ENCODE results near the gene METTL1.

Gene METTL1

DNA sequence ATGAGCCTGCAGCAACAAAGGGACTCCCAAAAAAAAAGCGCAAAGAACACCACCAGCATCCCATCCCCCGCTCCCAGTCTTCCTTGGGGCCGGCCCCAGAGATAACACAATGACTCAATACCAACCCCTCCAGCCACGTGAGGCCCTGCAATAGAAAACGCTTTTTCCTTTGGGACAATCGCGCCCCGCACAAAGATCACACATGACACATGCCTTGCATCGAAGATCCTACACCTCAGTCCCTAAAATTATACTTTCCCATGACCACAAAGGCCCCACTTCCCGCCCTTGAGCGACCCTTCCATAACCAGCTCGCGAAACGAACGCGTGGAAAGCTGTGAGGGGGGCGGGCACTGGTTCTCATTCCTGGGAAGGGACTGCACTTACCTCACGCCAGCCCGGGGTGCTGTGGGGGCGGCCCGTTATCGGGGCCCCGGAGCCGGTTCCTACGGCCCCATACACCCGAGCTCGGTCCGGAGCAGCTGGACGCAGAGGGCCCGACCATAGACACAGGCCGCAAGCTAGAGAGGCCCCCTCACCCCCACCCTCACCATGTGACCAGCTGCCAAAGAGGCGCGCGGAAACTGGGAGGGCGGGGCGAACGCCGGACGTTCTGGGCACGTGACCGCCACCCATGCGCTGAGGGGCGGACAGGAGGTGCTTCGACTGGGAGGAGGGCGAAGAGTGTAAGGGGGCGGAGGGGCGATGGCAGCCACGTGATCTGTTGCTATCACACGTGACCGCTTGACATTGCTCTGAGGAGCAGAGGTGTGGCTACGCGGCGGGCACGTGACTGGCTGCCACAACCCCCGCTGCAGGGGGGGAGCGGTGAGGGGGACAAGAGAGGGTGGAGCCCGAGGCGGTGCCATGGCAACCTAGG, 19.9 kb downstream of the METTL1 start, which contains the start of gene CDK4:
Gene CDK4, minus strand, starts transcription at position 523 of the 880 bp plus-strand sequence. CDS start 593 bp downstream, outside the sequence.
- peak; percentile 98 for DNase-seq

DNA sequence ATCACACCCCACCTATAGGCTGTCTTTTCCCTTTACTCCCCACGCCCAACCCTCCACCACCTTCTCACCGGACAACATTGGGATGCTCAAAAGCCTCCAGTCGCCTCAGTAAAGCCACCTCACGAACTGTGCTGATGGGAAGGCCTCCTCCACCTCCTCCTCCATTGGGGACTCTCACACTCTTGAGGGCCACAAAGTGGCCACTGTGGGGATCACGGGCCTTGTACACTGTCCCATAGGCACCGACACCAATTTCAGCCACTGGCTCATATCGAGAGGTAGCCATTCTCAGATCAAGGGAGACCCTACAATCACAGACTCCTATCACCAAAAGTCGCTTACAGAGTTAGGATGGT, 20.5 kb downstream of the METTL1 start:
- DNase-seq: no peak

DNA sequence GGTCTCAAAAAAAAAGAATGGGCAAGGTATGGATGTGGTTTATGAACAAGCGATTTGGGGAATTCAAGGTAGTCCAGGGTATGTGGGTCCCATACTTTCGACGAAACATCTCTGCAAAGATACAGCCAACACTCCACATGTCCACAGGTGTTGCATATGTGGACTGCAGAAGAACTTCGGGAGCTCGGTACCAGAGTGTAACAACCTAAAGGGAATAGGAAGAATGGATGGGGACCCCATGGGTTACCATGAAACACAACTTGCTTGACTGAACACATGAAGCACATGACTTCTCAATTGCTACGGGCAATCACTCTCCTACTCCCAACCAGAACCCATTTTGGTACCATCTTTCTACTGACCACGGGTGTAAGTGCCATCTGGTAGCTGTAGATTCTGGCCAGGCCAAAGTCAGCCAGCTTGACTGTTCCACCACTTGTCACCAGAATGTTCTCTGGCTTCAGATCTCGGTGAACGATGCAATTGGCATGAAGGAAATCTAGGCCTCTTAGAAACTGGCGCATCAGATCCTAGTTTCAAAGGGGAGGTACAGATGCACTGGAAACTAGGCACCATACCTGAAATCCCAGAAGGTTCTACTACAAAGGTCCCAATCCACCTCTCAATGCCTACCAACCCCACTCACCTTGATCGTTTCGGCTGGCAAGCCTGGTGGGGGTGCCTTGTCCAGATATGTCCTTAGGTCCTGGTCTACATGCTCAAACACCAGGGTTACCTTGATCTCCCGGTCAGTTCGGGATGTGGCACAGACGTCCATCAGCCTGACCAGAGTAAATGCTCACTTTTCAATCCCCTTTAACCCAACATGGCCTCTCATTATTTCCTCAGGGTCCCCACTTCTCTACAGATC, 21.1 kb downstream of the METTL1 start:
- DNase-seq: no peak

DNA sequence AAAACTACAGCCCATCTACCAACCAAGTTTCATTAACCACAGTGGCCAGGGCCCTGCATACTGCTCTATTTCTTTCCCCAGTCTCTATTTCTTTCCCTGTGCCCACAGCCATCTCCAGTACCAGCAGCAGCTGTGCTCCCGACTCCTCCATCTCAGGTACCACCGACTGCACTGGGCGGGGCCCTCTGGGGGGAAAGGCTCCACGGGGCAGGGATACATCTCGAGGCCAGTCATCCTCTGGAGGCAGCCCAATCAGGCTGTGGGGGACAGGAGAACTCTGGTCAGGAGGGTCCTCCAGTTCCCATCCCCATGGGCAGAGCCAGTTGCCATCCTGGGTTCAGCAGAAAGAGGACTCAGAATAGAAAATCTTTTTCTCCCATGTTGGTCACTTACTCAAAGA, 22.8 kb downstream of the METTL1 start:
- no peak for DNase-seq

DNA sequence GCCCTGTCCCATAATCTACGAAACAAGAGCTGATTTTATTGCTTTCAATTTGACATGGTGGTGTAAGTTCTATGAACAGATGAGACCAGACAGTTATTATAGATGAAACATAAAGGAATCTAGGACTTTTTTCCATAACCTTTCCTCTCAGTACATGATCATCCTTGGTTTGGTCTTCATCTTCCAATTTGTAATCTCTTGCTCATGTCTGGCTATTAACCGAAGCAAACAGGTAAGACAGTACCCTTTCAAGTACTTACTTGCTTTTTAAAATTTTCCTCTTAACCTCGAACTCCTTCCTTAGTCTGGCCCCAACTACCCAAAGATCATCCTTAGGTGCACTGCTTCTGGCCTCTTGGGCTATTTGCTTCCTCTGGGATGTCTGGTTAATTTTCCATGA, 25.9 kb downstream of the METTL1 start:
- no peak for DNase-seq

DNA sequence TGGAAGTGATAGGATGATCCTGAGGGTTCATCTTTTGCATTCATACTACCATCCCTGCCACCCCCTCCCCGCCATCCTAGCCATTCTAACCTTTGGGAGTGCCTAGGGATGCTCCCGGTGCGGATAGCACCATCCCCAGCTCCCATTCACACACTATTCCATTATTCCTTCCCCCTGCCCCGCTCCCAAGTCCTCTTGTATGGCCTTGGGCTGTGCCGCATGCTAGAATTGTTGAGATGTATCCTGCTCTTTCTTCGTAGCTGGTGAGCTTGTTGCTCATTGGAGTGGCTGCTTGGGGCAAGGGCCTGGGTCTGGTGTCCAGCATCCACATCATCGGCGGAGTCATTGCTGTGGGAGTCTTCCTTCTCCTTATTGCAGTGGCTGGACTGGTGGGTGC, 26.4 kb downstream of the METTL1 start:
- no peak for DNase-seq

DNA sequence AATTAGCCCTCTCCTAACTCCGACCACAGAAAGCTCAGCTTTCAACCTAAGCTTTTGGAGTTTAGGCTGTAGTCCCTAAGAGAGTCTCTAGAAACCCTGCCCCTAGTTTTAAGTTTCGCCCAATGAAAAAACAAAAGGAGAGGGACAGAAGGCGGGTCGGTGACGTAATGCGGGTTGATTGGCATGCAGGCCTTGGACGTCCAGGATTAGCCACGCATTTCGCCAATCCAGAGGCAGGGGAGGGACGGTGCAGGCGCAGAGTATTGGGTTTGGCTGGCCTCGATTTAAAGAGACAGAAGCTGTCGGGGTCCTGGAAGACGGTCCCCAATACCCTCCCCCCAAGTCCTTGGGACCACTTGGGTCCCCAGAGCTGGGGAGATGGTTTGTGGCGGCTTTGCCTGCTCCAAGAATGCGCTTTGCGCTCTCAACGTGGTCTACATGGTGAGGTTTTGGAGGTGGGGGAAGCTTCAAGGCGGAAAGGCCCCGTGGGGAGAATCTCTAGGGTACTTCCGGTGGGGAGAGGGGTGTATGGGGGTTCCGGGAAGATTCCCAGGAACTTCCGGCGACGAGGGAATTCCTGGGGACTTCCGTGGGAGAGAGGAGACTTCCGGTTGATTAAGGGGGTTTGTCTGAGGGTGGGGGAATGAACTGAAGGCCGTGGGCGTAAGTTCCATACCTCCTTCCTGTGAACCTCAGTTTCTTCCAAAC, 27.0 kb downstream of the METTL1 start, which contains the start of gene TSPAN31:
Gene TSPAN31, plus strand, starts transcription at position 263 of the 708 bp plus-strand sequence. Its CDS starts 116 bp downstream, at position 379.
- peak; percentile 89 for DNase-seq

DNA sequence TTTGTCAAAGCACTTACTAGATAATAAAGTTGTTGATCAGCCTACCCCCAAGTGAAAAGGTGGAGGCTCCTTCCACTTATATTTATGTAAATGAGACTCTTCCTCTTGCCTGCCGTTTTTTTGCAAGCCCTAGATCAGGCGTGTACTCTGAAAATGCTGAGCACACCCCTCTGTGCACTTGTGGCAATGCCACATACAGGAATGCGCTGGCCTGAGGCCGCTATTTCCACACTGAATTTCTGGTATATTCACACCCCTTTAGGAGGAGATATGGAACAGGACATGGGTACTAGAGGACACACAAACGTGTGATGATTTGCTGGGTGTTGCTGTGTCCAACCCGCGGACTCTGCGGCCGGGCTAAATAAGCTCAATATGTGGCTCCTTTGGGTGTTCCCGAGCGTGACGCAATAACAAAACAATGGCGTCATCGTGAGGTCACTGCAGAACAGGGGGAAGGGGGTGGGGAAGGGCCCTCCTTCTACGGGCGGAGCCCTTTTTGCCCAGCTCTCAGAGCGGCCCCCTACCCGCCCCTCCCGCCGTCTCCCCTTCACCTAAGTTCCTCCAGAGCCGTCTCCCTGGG, 27.6 kb downstream of the METTL1 start:
- no peak for DNase-seq

DNA sequence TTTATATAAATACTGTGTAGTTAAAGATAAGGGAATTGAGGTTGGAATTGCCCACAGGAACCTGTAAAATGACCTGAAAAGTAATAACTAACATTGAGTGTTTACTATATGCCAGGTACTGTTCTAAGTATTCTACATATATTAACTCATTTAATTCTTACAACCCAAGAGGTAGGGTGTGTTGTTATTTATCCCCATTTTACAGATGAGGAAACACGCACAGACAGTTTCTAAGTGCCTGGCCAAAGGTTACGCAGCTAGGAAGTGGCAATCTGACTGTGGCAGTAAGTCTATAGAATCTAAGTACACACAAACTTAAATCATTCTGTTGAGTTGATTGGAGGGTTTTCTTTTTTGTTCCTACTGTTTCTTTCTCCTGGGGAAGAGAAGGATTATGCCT, 28.1 kb downstream of the METTL1 start:
- DNase-seq: no peak

DNA sequence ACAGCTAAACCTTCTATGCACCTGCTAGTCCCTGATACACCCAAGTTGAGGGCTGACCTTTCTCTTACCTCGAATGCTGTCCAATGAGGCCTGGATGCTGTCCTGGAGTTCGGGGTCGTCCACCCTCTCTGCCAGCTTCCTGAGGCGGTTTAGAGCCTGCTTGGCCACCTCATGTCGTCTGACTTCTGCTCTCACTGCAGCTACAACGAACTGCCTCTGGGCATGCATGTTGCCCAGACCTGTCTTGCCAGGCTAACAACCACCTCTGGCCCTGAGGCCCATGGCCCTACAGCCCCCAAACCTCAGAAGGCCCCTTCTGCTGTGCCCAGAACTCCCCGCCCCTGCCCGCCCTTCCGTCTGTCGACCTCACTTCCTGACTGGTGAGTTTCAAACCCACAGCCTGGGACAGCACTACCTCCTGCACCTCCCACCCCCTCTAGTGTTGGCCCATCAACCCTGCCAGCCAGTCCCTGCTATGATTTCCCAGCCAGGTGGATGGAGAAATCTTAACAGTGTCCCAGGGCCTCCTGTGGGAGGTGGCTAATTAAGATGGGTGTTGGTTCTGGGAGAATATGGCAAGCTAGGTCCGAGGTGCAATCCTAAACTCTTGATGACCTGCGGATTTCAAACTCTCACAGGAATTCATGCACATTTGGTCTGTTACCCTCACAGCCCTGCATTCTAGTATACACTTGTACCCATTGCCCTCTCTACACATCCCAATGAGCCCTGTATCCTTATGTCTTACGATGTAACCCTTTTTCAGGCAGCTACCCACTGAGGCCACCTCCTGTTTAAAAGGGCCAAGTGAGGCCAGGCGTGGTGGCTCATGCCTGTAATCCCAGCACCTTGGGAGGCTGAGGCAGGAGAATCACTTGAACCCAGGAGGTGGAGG, 29.8 kb downstream of the METTL1 start:
- DNase-seq: no peak

DNA sequence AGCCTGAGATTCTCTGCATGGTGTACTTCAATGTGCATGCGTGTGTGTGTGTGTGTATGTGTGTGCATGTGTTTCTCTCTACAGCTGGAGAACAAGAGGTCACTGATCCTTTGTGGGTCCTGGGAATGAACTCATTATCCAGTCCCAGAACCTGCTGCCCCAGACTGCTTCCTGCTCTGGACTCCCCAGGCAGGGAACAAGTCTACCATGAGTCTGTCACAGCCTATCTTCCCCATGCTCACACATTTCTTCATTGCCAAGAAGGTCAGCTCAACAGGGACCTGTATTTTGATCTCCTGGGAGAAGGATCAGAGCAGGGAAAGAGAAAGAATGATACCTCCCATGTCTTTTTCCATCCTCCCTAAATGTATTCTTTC, 30.5 kb downstream of the METTL1 start:
- DNase-seq: no peak

DNA sequence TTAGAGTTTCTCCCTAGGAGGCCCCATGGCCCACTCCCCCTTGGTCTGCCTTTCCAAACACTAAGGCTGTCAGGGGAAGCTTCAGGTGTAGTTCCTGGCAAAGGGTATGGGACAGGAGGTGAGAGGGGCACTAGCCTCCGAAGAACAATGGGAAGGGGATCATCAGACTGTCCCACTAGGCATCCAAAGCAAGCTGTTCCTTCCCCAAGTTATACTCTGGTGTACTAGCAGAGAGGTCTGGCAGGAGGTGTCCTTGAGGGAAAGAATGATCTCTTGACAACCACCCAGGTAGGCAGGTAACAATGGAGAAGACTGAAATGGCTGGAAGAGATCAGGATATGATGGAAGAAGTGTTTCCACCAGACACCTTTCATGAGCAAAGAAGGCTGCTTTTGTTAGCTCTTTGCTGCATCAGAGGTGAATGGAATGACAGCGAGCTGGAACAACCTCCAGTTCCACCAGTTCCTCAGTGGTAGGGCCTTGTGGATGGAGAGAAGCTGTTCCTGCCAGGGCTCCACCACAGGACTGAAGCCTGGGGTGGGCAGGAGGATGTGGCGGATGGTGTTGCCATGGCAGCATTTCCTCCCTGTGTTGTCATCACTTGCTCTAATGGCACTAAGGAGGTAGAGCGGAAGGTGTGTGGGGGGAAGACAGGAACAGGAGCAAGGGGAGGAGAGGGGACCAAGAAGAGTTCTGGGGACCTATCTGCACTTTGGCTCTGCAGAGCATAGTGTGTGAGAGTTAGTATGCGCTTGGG, 31.1 kb downstream of the METTL1 start:
- no peak for DNase-seq

DNA sequence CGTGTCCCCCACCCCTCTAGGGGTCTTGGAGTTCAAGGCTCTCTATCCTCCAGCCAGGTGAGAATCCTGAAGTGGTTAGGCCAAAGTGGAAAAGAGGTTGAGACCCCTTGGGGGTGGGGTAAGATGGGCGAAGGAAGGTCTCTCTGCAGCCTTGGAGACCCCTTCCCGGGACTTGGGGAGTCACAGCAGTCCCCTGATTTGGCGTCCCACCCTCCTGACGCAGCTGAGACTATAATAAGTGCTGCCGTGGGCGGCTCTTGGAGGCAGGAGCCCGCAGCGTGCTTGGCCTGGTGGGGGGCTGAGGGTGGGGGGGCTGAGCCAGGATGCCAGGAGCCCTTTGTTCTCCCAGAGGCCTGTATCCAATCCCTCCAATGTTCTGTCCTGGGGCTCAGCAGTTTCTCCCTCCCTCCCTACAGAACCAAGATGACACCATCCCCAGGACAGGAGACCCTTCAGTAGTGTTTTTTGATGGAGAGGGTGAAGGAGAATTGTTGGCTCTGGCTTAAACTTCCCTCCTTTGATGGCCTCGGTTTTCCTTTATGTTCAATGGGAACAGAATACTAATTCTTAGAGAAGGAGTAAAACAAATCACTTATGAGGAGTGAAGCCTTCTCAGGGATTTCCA, 31.9 kb downstream of the METTL1 start:
- DNase-seq: no peak

DNA sequence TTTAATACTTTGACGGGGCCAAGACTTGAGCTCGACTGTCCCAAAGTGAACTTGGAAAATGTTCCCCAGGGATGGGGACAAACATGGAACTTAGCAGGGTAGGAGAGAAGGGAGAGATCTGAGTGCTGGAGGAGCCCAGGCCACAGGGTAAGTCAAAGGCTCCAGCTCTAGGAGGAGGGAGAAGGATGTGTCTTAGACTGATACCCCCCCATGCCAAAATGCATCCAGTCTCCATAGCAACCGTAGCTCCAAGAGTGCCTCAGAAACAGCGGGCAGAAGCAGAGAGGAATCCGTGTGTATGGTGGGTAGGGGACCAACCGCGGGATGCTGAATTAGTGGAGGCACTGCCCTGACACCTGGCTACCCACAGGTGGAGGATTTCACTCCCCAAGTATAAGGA, 32.5 kb downstream of the METTL1 start:
- DNase-seq: no peak

DNA sequence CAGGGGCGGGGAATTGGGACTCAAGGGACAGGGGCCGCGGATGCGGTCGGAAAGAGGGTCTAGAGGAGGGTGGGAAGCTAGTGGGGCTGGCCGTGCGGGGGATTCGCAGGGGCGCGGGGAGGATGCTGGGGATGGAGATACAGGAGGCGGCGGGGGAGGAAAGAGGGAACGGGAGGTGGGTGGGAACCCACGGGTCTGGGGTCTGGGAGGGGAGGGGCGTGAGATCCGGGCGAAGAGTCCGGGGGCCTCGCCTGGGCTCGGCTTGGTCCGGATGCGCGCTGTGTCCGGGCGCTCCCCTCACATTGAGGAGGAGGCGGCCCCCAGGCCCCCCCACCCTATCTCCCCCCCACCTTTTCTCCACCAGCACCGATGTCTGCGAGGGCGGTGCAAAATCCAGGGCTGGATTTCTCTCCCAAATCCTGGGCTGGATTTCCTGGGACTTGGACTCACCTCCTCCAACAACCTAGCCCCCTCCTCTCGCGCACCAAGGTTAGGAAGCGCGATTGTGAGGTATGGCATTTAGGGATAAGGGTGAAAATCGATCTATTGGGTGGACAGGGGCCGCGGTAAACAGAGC, 33.2 kb downstream of the METTL1 start, which contains the start of gene AGAP2:
Gene AGAP2, minus strand, starts transcription at position 82 of the 577 bp plus-strand sequence. CDS start 496 bp downstream, outside the sequence.
- DNase-seq: peak; percentile 35

DNA sequence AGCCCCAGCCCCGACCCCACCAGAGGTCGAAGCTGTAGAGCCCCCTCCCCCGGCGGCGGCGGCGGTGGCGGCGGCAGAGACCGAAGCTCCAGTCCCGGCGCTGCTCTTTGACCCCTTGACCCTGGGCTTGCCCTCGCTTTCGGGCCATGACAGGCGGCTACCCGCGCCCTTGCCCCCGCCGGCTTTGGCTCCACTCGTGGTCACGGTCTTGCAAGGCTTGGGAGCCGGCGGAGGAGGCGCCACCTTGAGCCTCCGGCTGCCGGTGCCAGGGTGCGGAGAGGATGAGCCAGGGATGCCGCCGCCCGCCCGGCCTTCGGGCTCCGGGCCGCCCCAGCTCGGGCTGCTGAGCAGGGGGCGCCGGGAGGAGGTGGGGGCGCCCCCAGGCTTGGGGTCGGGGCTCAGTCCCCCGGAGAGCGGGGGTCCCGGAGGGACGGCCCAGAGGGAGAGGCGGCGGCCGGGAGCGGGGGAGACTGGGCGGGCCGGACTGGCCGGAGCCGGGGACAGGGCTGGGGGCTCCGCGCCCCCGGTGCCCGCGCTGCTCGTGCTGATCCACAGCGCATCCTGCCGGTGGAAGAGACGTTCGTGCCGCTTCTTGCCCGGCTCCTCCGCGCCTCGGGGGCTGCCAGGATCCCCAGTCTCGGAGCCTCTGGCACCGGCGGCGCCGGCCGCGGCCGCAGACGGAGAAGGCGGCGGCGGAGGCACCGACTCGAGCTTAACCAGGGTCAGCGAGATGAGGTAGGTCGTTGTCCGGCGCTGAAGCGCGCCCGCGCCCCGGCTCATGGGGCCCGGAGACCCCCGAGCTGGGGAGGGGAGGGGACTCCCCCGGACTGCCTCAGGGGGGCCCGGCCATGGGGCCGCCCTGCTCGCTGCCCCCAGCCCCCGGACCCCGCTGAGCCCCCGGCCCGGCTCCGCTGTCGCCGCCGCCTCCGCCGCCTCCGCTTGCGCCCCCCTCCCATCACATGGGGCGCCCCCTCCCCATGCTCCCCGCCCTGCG, 34.1 kb downstream of the METTL1 start:
- no peak for DNase-seq

DNA sequence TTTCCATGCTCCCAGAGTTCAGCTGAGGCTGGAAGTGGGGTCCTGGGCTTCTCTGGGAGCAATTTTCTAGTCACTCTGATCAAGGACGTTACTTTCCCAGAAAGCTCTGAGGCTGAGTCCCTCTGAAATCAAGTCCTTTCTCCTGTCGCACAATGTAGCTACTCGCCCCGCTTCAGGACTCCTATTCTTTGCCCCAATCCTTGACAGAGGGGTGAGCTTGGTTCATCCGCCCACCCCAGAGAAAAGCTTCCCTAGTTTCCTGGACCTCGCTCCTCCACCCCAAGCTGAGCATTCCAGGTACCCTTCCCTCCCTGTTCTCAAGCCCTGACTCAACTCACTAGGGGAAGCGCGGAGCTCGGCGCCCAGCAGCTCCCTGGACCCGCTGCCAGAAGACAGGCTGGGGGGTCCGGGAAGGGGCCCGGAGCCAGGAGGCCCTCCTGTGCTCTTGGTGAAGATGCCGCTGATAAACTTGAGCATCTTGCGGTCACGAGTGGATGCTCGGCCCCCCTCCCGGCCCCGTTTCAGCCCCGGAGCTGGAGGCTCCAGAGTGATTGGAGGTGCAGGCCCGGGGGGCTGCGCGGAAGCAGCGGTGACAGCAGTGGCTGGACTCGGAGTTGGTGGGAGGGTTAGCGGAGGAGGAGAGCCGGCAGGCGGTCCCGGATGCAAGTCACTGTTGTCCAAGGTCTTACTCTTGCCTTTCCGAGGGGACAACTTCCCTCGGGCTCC, 35.0 kb downstream of the METTL1 start:
- DNase-seq: no peak
